ENCODE measurements around the gene DCBLD1.

DNA sequence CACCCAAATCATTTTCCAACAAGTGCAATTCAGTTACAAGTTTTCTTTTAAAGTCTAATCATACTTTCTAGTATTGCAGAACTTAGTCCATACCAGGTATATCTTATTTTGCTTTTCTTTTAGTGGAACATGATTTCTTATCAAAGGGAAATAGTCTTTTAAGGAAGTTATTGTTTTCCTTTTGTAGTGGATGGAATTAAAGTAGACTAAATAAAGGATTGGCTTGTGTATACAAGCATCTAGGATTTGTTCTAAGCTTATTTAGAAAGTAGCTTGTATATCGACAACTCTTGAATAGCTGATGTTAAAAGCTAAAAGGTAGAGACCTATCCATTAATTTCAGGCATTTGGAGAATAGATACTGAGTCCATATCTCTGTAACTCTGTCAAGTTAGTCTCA is 14.8 kb downstream of the DCBLD1 start:
- TF ChIP-seq, protein P1, sequence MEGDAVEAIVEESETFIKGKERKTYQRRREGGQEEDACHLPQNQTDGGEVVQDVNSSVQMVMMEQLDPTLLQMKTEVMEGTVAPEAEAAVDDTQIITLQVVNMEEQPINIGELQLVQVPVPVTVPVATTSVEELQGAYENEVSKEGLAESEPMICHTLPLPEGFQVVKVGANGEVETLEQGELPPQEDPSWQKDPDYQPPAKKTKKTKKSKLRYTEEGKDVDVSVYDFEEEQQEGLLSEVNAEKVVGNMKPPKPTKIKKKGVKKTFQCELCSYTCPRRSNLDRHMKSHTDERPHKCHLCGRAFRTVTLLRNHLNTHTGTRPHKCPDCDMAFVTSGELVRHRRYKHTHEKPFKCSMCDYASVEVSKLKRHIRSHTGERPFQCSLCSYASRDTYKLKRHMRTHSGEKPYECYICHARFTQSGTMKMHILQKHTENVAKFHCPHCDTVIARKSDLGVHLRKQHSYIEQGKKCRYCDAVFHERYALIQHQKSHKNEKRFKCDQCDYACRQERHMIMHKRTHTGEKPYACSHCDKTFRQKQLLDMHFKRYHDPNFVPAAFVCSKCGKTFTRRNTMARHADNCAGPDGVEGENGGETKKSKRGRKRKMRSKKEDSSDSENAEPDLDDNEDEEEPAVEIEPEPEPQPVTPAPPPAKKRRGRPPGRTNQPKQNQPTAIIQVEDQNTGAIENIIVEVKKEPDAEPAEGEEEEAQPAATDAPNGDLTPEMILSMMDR (optimal IDR thresholded peaks at IDR 0.05 in 1 of 3, IDR thresholded peaks at IDR 0.05 in 1 of 3, conservative IDR thresholded peaks at IDR 0.05 in 1 of 3; ENCODE audit: extremely low read depth in 1 of 3, insufficient read depth in 2 of 3, low read length in 3 of 3), result no peak
- no peak for TF ChIP-seq EZH2 (IDR thresholded peaks at IDR 0.05; ENCODE audit: low read length)

Measured in keratinocyte (primary cell).